HUES64 (cell line): Measurements from ENCODE around the gene RYR1.
"Not testable (repeated sequence)": the region's sequence is repeated elsewhere in the genome, so short reads cannot be mapped to it uniquely, and the experiment has no call there.

Source experiments
- H3K27ac ChIP-seq: 2 replicates; pipeline ENCODE4 v1.7.0; 2013; ENCODE audit warnings: low read depth, low read length, inconsistent platforms
- H3K27me3 ChIP-seq: 2 replicates; pipeline ENCODE4 v1.6.1; 2013; ENCODE audit warnings: mild to moderate bottlenecking, low read length; ENCODE audit not compliant: insufficient read depth
- H3K36me3 ChIP-seq: 2 replicates; pipeline ENCODE4 v1.6.1; 2013; ENCODE audit warnings: mild to moderate bottlenecking, low read length; ENCODE audit not compliant: insufficient read depth
- H3K4me1 ChIP-seq: 2 replicates; pipeline ENCODE4 v1.6.1; 2013; ENCODE audit warnings: mild to moderate bottlenecking, low read length, moderate library complexity; ENCODE audit not compliant: insufficient read depth
- H3K4me3 ChIP-seq: 2 replicates; pipeline ENCODE4 v1.5.1; 2013; ENCODE audit warnings: mild to moderate bottlenecking, low read length, moderate library complexity
- H3K9ac ChIP-seq: 2 replicates; pipeline ENCODE4 v1.6.1; 2013; ENCODE audit warnings: mild to moderate bottlenecking, low read depth, low read length
- H3K9me3 ChIP-seq: 2 replicates; pipeline ENCODE4 v1.6.1; 2013; ENCODE audit warnings: low read depth, low read length; ENCODE audit not compliant: insufficient read depth
- WGBS: fragments of 150-250, 120-280 bp; methylation state at CpG from one replicate; pipeline ENCODE4 v1.1.7; 2013; ENCODE audit warnings: missing lambda C conversion rate; 5-methylcytosine and 5-hydroxymethylcytosine counted together

The RYR1 gene

GRCh38 chr19:38556521-38557174, 123.2 kb downstream of the RYR1 start:
- H3K4me1 ChIP-seq = no peaks in the 10 kb centered on the region
- no peak overlapping the region for H3K27ac ChIP-seq
- peaks cover 9% of the 10 kb centered on the region; the same call in 1 of the 2 replicates for H3K36me3 ChIP-seq
- H3K9ac ChIP-seq = no peak overlapping the region
- no peaks in the 10 kb centered on the region for H3K27me3 ChIP-seq
- WGBS = 93% methylated on average over 7 of the region's 7 CpGs
- H3K4me3 ChIP-seq = no peak overlapping the region
- H3K9me3 ChIP-seq = no peaks in the 10 kb centered on the region

- H3K9ac ChIP-seq = no peak overlapping the region
- no peaks in the 10 kb centered on the region for H3K4me1 ChIP-seq
- no peak overlapping the region for H3K27ac ChIP-seq
- no peaks in the 10 kb centered on the region for H3K9me3 ChIP-seq
- H3K4me3 ChIP-seq = no peak overlapping the region
- H3K27me3 ChIP-seq = no peaks in the 10 kb centered on the region
- peaks cover 15% of the 10 kb centered on the region; the same call in 1 of the 2 replicates for H3K36me3 ChIP-seq
- 90% methylated on average over 12 of the region's 12 CpGs for WGBS
Measured at GRCh38 chr19:38557205-38557799, 123.8 kb downstream of the RYR1 start.

- H3K4me3 ChIP-seq, H3K27me3 ChIP-seq, H3K9me3 ChIP-seq, H3K9ac ChIP-seq, H3K4me1 ChIP-seq, H3K27ac ChIP-seq: not testable (repeated sequence)
- H3K36me3 ChIP-seq = peaks cover 21% of the 10 kb centered on the region; the same call in 1 of the 2 replicates
- 95% methylated on average over 7 of the region's 7 CpGs for WGBS
Measured at GRCh38 chr19:38558933-38559332, 125.4 kb downstream of the RYR1 start.

GRCh38 chr19:38559428-38560401, 126.2 kb downstream of the RYR1 start:
- H3K36me3 ChIP-seq = peaks cover 19% of the 10 kb centered on the region; the same call in 1 of the 2 replicates
- no peak overlapping the region for H3K27ac ChIP-seq
- H3K9ac ChIP-seq = no peak overlapping the region
- H3K4me1 ChIP-seq = no peaks in the 10 kb centered on the region
- 91% methylated on average over 13 of the region's 13 CpGs for WGBS
- H3K27me3 ChIP-seq = peaks cover 12% of the 10 kb centered on the region
- no peaks in the 10 kb centered on the region for H3K9me3 ChIP-seq
- no peak overlapping the region for H3K4me3 ChIP-seq

GRCh38 chr19:38561053-38561606, 127.6 kb downstream of the RYR1 start:
- no peaks in the 10 kb centered on the region for H3K4me1 ChIP-seq
- no peak overlapping the region for H3K4me3 ChIP-seq
- H3K27me3 ChIP-seq = peaks cover 22% of the 10 kb centered on the region
- 95% methylated on average over 42 of the region's 42 CpGs for WGBS
- no peaks in the 10 kb centered on the region for H3K9me3 ChIP-seq
- peaks cover 19% of the 10 kb centered on the region; the same call in 1 of the 2 replicates for H3K36me3 ChIP-seq
- H3K27ac ChIP-seq = no peak overlapping the region
- no peak overlapping the region for H3K9ac ChIP-seq

GRCh38 chr19:38561658-38562057, 128.2 kb downstream of the RYR1 start:
- H3K4me1 ChIP-seq = no peaks in the 10 kb centered on the region
- no peak overlapping the region for H3K4me3 ChIP-seq
- peaks cover 22% of the 10 kb centered on the region for H3K27me3 ChIP-seq
- H3K36me3 ChIP-seq = peaks cover 19% of the 10 kb centered on the region; the same call in 1 of the 2 replicates
- WGBS = 93% methylated on average over 11 of the region's 11 CpGs
- H3K27ac ChIP-seq = no peak overlapping the region
- H3K9me3 ChIP-seq = no peaks in the 10 kb centered on the region
- H3K9ac ChIP-seq = no peak overlapping the region

GRCh38 chr19:38562096-38562495, 128.6 kb downstream of the RYR1 start:
- no peak overlapping the region for H3K4me3 ChIP-seq
- H3K9me3 ChIP-seq = no peaks in the 10 kb centered on the region
- no peaks in the 10 kb centered on the region for H3K4me1 ChIP-seq
- 86% methylated on average over 6 of the region's 6 CpGs for WGBS
- H3K27ac ChIP-seq = no peak overlapping the region
- H3K9ac ChIP-seq = no peak overlapping the region
- H3K36me3 ChIP-seq = peaks cover 19% of the 10 kb centered on the region; the same call in 1 of the 2 replicates
- H3K27me3 ChIP-seq = peaks cover 22% of the 10 kb centered on the region

- no peak overlapping the region for H3K9ac ChIP-seq
- H3K4me1 ChIP-seq = no peaks in the 10 kb centered on the region
- WGBS = 96% methylated on average over 9 of the region's 9 CpGs
- no peak overlapping the region for H3K4me3 ChIP-seq
- peaks cover 22% of the 10 kb centered on the region for H3K27me3 ChIP-seq
- H3K27ac ChIP-seq = no peak overlapping the region
- no peaks in the 10 kb centered on the region for H3K9me3 ChIP-seq
- peaks cover 19% of the 10 kb centered on the region; the same call in 1 of the 2 replicates for H3K36me3 ChIP-seq
Measured at GRCh38 chr19:38563475-38563874, 130.0 kb downstream of the RYR1 start.

- H3K4me1 ChIP-seq = no peaks in the 10 kb centered on the region
- peaks cover 19% of the 10 kb centered on the region; the same call in 1 of the 2 replicates for H3K36me3 ChIP-seq
- no peak overlapping the region for H3K27ac ChIP-seq
- H3K9ac ChIP-seq = peak overlapping the region; percentile 60
- H3K9me3 ChIP-seq = no peaks in the 10 kb centered on the region
- peaks cover 22% of the 10 kb centered on the region for H3K27me3 ChIP-seq
- H3K4me3 ChIP-seq = peak overlapping the region; percentile 35
- 8% methylated on average over 111 of the region's 111 CpGs for WGBS
Measured at GRCh38 chr19:38564981-38565690, 131.6 kb downstream of the RYR1 start.

GRCh38 chr19:38565691-38566105, 132.2 kb downstream of the RYR1 start:
- WGBS = 79% methylated on average over 21 of the region's 21 CpGs
- peak overlapping the region; percentile 60; the same call in 1 of the 2 replicates for H3K9ac ChIP-seq

More at GRCh38 chr19:38565691-38566105, 132.2 kb downstream of the RYR1 start:
- peak overlapping the region; percentile 35 for H3K4me3 ChIP-seq
- H3K27ac ChIP-seq = no peak overlapping the region
- H3K4me1 ChIP-seq = no peaks in the 10 kb centered on the region
- H3K27me3 ChIP-seq = peaks cover 22% of the 10 kb centered on the region
- peaks cover 19% of the 10 kb centered on the region; the same call in 1 of the 2 replicates for H3K36me3 ChIP-seq
- H3K9me3 ChIP-seq = no peaks in the 10 kb centered on the region
